Measurements from ENCODE around the gene SIX4. TPM values are rescaled to one million over a fixed set of nuclear protein-coding genes. Genes with fewer than 3 reads are reported as not detected.

Gene SIX4
- total RNA-seq, 1 donor from 2014 or later = 14.0 TPM

GRCh38 chr14:60707858-60708257, 16.3 kb downstream of the SIX4 start:
- H4K20me1 ChIP-seq (ENCODE audit: insufficient read depth, low read length) = peaks cover 6% of the 10 kb centered on the region
- H3K79me2 ChIP-seq (ENCODE audit: insufficient read depth, low read length) = no peaks in the 10 kb centered on the region
- DNase-seq (ENCODE audit: low read depth) = no peak
- H3K36me3 ChIP-seq (ENCODE audit: insufficient read depth, low read length) = peaks cover 4% of the 10 kb centered on the region
- H3K27me3 ChIP-seq (ENCODE audit: insufficient read depth, low read length) = no peaks in the 10 kb centered on the region
- Mint-ChIP-seq H3K36me3 (ENCODE audit: low read depth, unreplicated experiment) (peaks cover 2% of the 10 kb centered on the region), H3K27ac (ENCODE audit: unreplicated experiment) (no peak overlapping the region), H3K9me3 (ENCODE audit: unreplicated experiment) (no peaks in the 10 kb centered on the region), H3K27me3 (ENCODE audit: low read depth, unreplicated experiment) (no peaks in the 10 kb centered on the region), H3K4me3 (ENCODE audit: unreplicated experiment) (no peak overlapping the region), H3K4me1 (ENCODE audit: low read depth, unreplicated experiment) (no peaks in the 10 kb centered on the region)
- TF ChIP-seq CTCF (IDR thresholded peaks at IDR 0.05; ENCODE audit: insufficient read depth, low read depth, low read length) (no peak), EZH2 (IDR thresholded peaks at IDR 0.05; ENCODE audit: insufficient read depth, low read length) (no peak)
- H2AFZ ChIP-seq (ENCODE audit: low read depth, low read length) = no peak overlapping the region
- no peak overlapping the region for H3K9ac ChIP-seq (ENCODE audit: low read length)
- no peak for FAIRE-seq
- H3K27ac ChIP-seq (ENCODE audit: low read depth, low read length) = no peak overlapping the region
- no peaks in the 10 kb centered on the region for H3K4me1 ChIP-seq (ENCODE audit: insufficient read depth, low read length)
- H3K4me3 ChIP-seq (ENCODE audit: insufficient read depth, low read depth, low read length) = no peak overlapping the region
- H3K9me3 ChIP-seq (ENCODE audit: insufficient read depth, low read depth, low read length) = no peaks in the 10 kb centered on the region
- H3K4me2 ChIP-seq (ENCODE audit: low read length) = no peak overlapping the region

- no peaks in the 10 kb centered on the region for H3K27me3 Mint-ChIP-seq (ENCODE audit: low read depth, unreplicated experiment)
- H3K4me1 Mint-ChIP-seq (ENCODE audit: low read depth, unreplicated experiment) = no peaks in the 10 kb centered on the region
- Histone ChIP-seq H3K4me1 (ENCODE audit: insufficient read depth, low read length) (no peaks in the 10 kb centered on the region), H3K4me2 (ENCODE audit: low read length) (no peak overlapping the region), H3K9ac (ENCODE audit: low read length) (no peak overlapping the region), H3K79me2 (ENCODE audit: insufficient read depth, low read length) (no peaks in the 10 kb centered on the region), H3K27me3 (ENCODE audit: insufficient read depth, low read length) (no peaks in the 10 kb centered on the region), H3K27ac (ENCODE audit: low read depth, low read length) (no peak overlapping the region), H3K36me3 (ENCODE audit: insufficient read depth, low read length) (peaks cover 4% of the 10 kb centered on the region), H3K9me3 (ENCODE audit: insufficient read depth, low read depth, low read length) (no peaks in the 10 kb centered on the region), H3K4me3 (ENCODE audit: insufficient read depth, low read depth, low read length) (no peak overlapping the region), H4K20me1 (ENCODE audit: insufficient read depth, low read length) (peaks cover 3% of the 10 kb centered on the region), H2AFZ (ENCODE audit: low read depth, low read length) (no peak overlapping the region)
- H3K27ac Mint-ChIP-seq (ENCODE audit: unreplicated experiment) = no peak overlapping the region
- DNase-seq (ENCODE audit: low read depth) = no peak
- H3K9me3 Mint-ChIP-seq (ENCODE audit: unreplicated experiment) = peaks cover 8% of the 10 kb centered on the region
- H3K4me3 Mint-ChIP-seq (ENCODE audit: unreplicated experiment) = no peak overlapping the region
- no peak for TF ChIP-seq CTCF (IDR thresholded peaks at IDR 0.05; ENCODE audit: insufficient read depth, low read depth, low read length)
- TF ChIP-seq EZH2 (IDR thresholded peaks at IDR 0.05; ENCODE audit: insufficient read depth, low read length) = no peak
- FAIRE-seq = no peak
- peaks cover 2% of the 10 kb centered on the region for H3K36me3 Mint-ChIP-seq (ENCODE audit: low read depth, unreplicated experiment)
Observed at GRCh38 chr14:60705100-60705499, 19.1 kb downstream of the SIX4 start.

- Histone ChIP-seq H2AFZ (ENCODE audit: low read depth, low read length) (no peak overlapping the region), H3K27me3 (ENCODE audit: insufficient read depth, low read length) (no peaks in the 10 kb centered on the region), H3K9ac (ENCODE audit: low read length) (no peak overlapping the region), H3K4me1 (ENCODE audit: insufficient read depth, low read length) (no peaks in the 10 kb centered on the region), H3K4me3 (ENCODE audit: insufficient read depth, low read depth, low read length) (no peak overlapping the region), H3K27ac (ENCODE audit: low read depth, low read length) (no peak overlapping the region), H3K79me2 (ENCODE audit: insufficient read depth, low read length) (no peaks in the 10 kb centered on the region), H3K4me2 (ENCODE audit: low read length) (no peak overlapping the region), H4K20me1 (ENCODE audit: insufficient read depth, low read length) (no peaks in the 10 kb centered on the region), H3K36me3 (ENCODE audit: insufficient read depth, low read length) (no peaks in the 10 kb centered on the region), H3K9me3 (ENCODE audit: insufficient read depth, low read depth, low read length) (no peaks in the 10 kb centered on the region)
- no peak for DNase-seq (ENCODE audit: low read depth)
- FAIRE-seq = no peak
- H3K36me3 Mint-ChIP-seq (ENCODE audit: low read depth, unreplicated experiment) = peaks cover 2% of the 10 kb centered on the region
- no peak overlapping the region for H3K4me3 Mint-ChIP-seq (ENCODE audit: unreplicated experiment)
- H3K27ac Mint-ChIP-seq (ENCODE audit: unreplicated experiment) = no peak overlapping the region
- H3K9me3 Mint-ChIP-seq (ENCODE audit: unreplicated experiment) = peaks cover 20% of the 10 kb centered on the region
- no peak for TF ChIP-seq EZH2 (IDR thresholded peaks at IDR 0.05; ENCODE audit: insufficient read depth, low read length)
- TF ChIP-seq CTCF (IDR thresholded peaks at IDR 0.05; ENCODE audit: insufficient read depth, low read depth, low read length) = no peak
- H3K4me1 Mint-ChIP-seq (ENCODE audit: low read depth, unreplicated experiment) = no peaks in the 10 kb centered on the region
- H3K27me3 Mint-ChIP-seq (ENCODE audit: low read depth, unreplicated experiment) = no peaks in the 10 kb centered on the region
Observed at GRCh38 chr14:60700598-60700997, 23.6 kb downstream of the SIX4 start.
